Measurements from ENCODE around the gene FMNL1. TPM values are rescaled to one million over a fixed set of nuclear protein-coding genes. Genes with fewer than 3 reads are reported as not detected.

FMNL1 gene
- total and polyA plus RNA-seq, 3 donors from 2014 or later = 11.1 to 15.8 (median 13.9) TPM

- no peaks in the 10 kb centered on the region for H3K9me3 ChIP-seq
- peaks cover 52% of the 10 kb centered on the region for H3K4me1 ChIP-seq
- 61 to 75% methylated on average over 5 of the region's 5 CpGs for WGBS, 2 donors
- no peak overlapping the region for H3K4me3 ChIP-seq
- TF ChIP-seq POLR2A (IDR thresholded peaks at IDR 0.05) (no peak), CTCF (IDR thresholded peaks at IDR 0.05) (no peak)
- no peaks in the 10 kb centered on the region for H3K36me3 ChIP-seq (ENCODE audit: low read depth, missing control alignments)
- peak overlapping the region in 1 of 2 donors; percentile 64 for H3K27ac ChIP-seq
- intact Hi-C loops (cut with DNase I; ENCODE audit: low total_unique reads) = no loop called here
- H3K27me3 ChIP-seq = no peaks in the 10 kb centered on the region
- peak; percentile 48 for DNase-seq
These were observed 69.6 kb downstream of the FMNL1 start for GRCh38 chr17:45291171-45291805.

- Histone ChIP-seq H3K36me3 (ENCODE audit: low read depth, missing control alignments) (no peaks in the 10 kb centered on the region), H3K9me3 (no peaks in the 10 kb centered on the region), H3K27ac (peak overlapping the region; percentile 64), H3K4me3 (no peak overlapping the region), H3K27me3 (no peaks in the 10 kb centered on the region), H3K4me1 (peaks cover 49% of the 10 kb centered on the region)
- TF ChIP-seq CTCF (IDR thresholded peaks at IDR 0.05) = no peak
- no peak for TF ChIP-seq POLR2A (IDR thresholded peaks at IDR 0.05)
- DNase-seq = peak; percentile 59
- intact Hi-C loops (cut with DNase I; ENCODE audit: low total_unique reads) = no loop called here
- WGBS, 2 donors = 50 to 56% methylated on average over 12 of the region's 12 CpGs
These were observed 71.2 kb downstream of the FMNL1 start for GRCh38 chr17:45292696-45293412.

- Histone ChIP-seq H3K4me1 (peaks cover 49% of the 10 kb centered on the region), H3K36me3 (ENCODE audit: low read depth, missing control alignments) (no peaks in the 10 kb centered on the region), H3K9me3 (no peaks in the 10 kb centered on the region), H3K27ac (peak overlapping the region; percentile 64), H3K4me3 (no peak overlapping the region), H3K27me3 (no peaks in the 10 kb centered on the region)
- TF ChIP-seq POLR2A (IDR thresholded peaks at IDR 0.05) = no peak
- no peak for TF ChIP-seq CTCF (IDR thresholded peaks at IDR 0.05)
- peak; percentile 88 for DNase-seq
- intact Hi-C loops (cut with DNase I; ENCODE audit: low total_unique reads) = no loop called here
- 53 to 80% methylated on average over 5 to 10 of the region's 10 CpGs for WGBS, 2 donors
These were observed 71.9 kb downstream of the FMNL1 start for GRCh38 chr17:45293413-45294211.

GRCh38 chr17:45294506-45294905 lies 72.8 kb downstream of the FMNL1 start:
- H3K36me3 ChIP-seq (ENCODE audit: low read depth, missing control alignments) = no peaks in the 10 kb centered on the region
- H3K9me3 ChIP-seq = no peaks in the 10 kb centered on the region
- H3K4me3 ChIP-seq = no peak overlapping the region
- WGBS, 2 donors = 19 to 29% methylated on average over 3 of the region's 3 CpGs
- no peaks in the 10 kb centered on the region for H3K27me3 ChIP-seq
- peaks cover 51% of the 10 kb centered on the region for H3K4me1 ChIP-seq
- intact Hi-C loops (cut with DNase I; ENCODE audit: low total_unique reads) = no loop called here
- DNase-seq = peak; percentile 72
- TF ChIP-seq CTCF (IDR thresholded peaks at IDR 0.05) (no peak), POLR2A (IDR thresholded peaks at IDR 0.05) (no peak)
- peak overlapping the region; percentile 64 for H3K27ac ChIP-seq
